GM12878 (cell line): ENCODE data around the gene ZNF32. TPM values are rescaled to one million over a fixed set of nuclear protein-coding genes. Genes with fewer than 3 reads are reported as not detected.

ENCODE experiments used
- ATAC-seq: fragments of 200-7000 bp; cut with Tn5 transposase; 3 replicates; pipeline ENCODE4 v1.9.1; 2020; ENCODE audit warnings: mild to moderate bottlenecking, moderate library complexity
- BruUV-seq: library from RNA; stranded (reverse); fragments of 400-500 nt; replicated peaks from 2 replicates; lab custom pipeline; 2021; lab: Mats Ljungman, UMichigan
- CTCF ChIA-PET: fragments of 300-600 bp; sonication (Branson Sonifier 250); formaldehyde crosslinking; extraction: SDS; loops from one replicate; lab custom pipeline; 2021; ENCODE audit warnings: inconsistent platforms; lab: Yijun Ruan, JAX
- POLR2A ChIA-PET: fragments of 350-600 bp; formaldehyde crosslinking; extraction: SDS; loops from one replicate; lab custom pipeline; 2021; ENCODE audit warnings: inconsistent platforms; lab: Charles Lee
- RAD21 ChIA-PET: fragments of 300-600 bp; sonication (Branson Sonifier 250); formaldehyde crosslinking; loops from one replicate; lab custom pipeline; 2023; ENCODE audit warnings: antibody characterized with exemption; ENCODE audit not compliant: unreplicated experiment; lab: Charles Lee
- SMC1A ChIA-PET: fragments of 300-600 bp; sonication (Branson Sonifier 250); formaldehyde crosslinking; loops from one replicate; lab custom pipeline; 2023; ENCODE audit not compliant: unreplicated experiment, uncharacterized antibody; lab: Charles Lee
- DNase-seq: peaks from one replicate; pipeline ENCODE4 v3.0.0-alpha.2; 2011; ENCODE audit warnings: low read depth, low spot score
- FAIRE-seq: peaks from 3 replicates; lab custom pipeline; 2011; peaks lifted over from hg19 to GRCh38; lab: Jason Lieb, UNC
- H2AFZ ChIP-seq: 2 replicates; pipeline ENCODE4 v1.6.0; 2011; ENCODE audit warnings: low read depth, low read length, control low read depth; ENCODE audit not compliant: control insufficient read depth
- H3K27ac ChIP-seq: 2 replicates; pipeline ENCODE4 v1.5.1; 2011; ENCODE audit warnings: control low read depth; ENCODE audit not compliant: control insufficient read depth, insufficient read depth
- H3K27me3 ChIP-seq, 2 experiments: replicated peaks in 1 of 2; 2 replicates each; pipeline versions ENCODE4 v1.6.0 to v1.6.1; 2011; ENCODE audit warnings: low read length in 1 of 2; ENCODE audit not compliant: control insufficient read depth in 2 of 2, insufficient read depth in 2 of 2
- H3K36me3 ChIP-seq, 2 experiments: 2 replicates each; pipeline ENCODE4 v1.5.1; 2011; ENCODE audit warnings: low read length in 1 of 2; ENCODE audit not compliant: control insufficient read depth in 2 of 2, insufficient read depth in 2 of 2
- H3K4me1 ChIP-seq: 2 replicates; pipeline ENCODE4 v1.6.1; 2011; ENCODE audit warnings: mild to moderate bottlenecking, low read length, moderate library complexity, mixed read lengths; ENCODE audit not compliant: control insufficient read depth, insufficient read depth
- H3K4me2 ChIP-seq: 2 replicates; pipeline ENCODE4 v1.6.0; 2011; ENCODE audit warnings: control low read depth; ENCODE audit not compliant: control insufficient read depth, insufficient read depth
- H3K4me3 ChIP-seq: fragments of 200-600 bp; sonication (generic); 2 replicates; pipeline ENCODE4 v1.5.1; 2016
- H3K79me2 ChIP-seq: 2 replicates; pipeline ENCODE4 v1.6.0; 2011; ENCODE audit warnings: low read length; ENCODE audit not compliant: control insufficient read depth, insufficient read depth
- H3K9ac ChIP-seq: 2 replicates; pipeline ENCODE4 v1.8.0; 2011; ENCODE audit warnings: low read length, control low read depth, mixed read lengths; ENCODE audit not compliant: control insufficient read depth, insufficient read depth
- H3K9me3 ChIP-seq: replicated peaks from 3 replicates; pipeline ENCODE4 v1.5.1; 2011; ENCODE audit warnings: mild to moderate bottlenecking, low read length; ENCODE audit not compliant: control insufficient read depth, insufficient read depth
- H4K20me1 ChIP-seq: 2 replicates; pipeline ENCODE4 v1.6.0; 2011; ENCODE audit not compliant: control insufficient read depth, insufficient read depth
- CHD2 ChIP-seq: IDR thresholded peaks from 2 replicates; pipeline ENCODE4 v1.6.1; 2011; ENCODE audit warnings: low read depth, low read length, improper control_type of control experiment, borderline replicate concordance
- CREB1 ChIP-seq: IDR thresholded peaks from 2 replicates; pipeline ENCODE4 v1.6.1; 2012; ENCODE audit warnings: low read depth, mild to moderate bottlenecking, inconsistent platforms
- IKZF1 ChIP-seq: fragments of 450-650 bp; conservative IDR thresholded peaks from 2 replicates; pipeline ENCODE4 v1.6.1; 2017; ENCODE audit warnings: antibody characterized with exemption, mild to moderate bottlenecking
- MEF2A ChIP-seq: IDR thresholded peaks from 2 replicates; pipeline ENCODE4 v1.6.1; 2011; ENCODE audit warnings: low read depth, mild to moderate bottlenecking, low read length, moderate library complexity; ENCODE audit not compliant: insufficient read depth
- MTA2 ChIP-seq: fragments of 450-650 bp; IDR thresholded peaks from 2 replicates; pipeline ENCODE4 v1.6.1; 2016; ENCODE audit warnings: low read depth, mild to moderate bottlenecking, moderate library complexity
- POLR2A ChIP-seq: IDR thresholded peaks from 2 replicates; pipeline ENCODE4 v1.6.1; 2011; ENCODE audit warnings: low read depth, mild to moderate bottlenecking, low read length
- SPI1 ChIP-seq: IDR thresholded peaks from 2 replicates; pipeline ENCODE4 v1.6.1; 2011; ENCODE audit warnings: low read depth, mild to moderate bottlenecking, low read length, moderate library complexity, borderline replicate concordance; ENCODE audit not compliant: insufficient read depth
- ZNF687 ChIP-seq: fragments of 450-650 bp; IDR thresholded peaks from 2 replicates; pipeline ENCODE4 v1.6.1; 2017; ENCODE audit warnings: mild to moderate bottlenecking, moderate library complexity
- WGBS: methylation state at CpG from one replicate; pipeline ENCODE4 v1.1.6; 2016; ENCODE audit warnings: low lambda C conversion rate; ENCODE audit not compliant: insufficient replicate concordance, insufficient coverage; ENCODE audit errors: missing lambda C conversion rate; 5-methylcytosine and 5-hydroxymethylcytosine counted together
- in situ Hi-C: fragments of 300-500 bp; cut with MboI; formaldehyde crosslinking; loops from 9 replicates; pipeline ENCODE4 v1.14.3; 2018; ENCODE audit warnings: mixed read lengths
- intact Hi-C: fragments of 100-400 bp; cut with micrococcal nuclease; formaldehyde crosslinking; loops from one replicate; pipeline ENCODE4 v1.14.2; 2022; ENCODE audit not compliant: unreplicated experiment
- polyA plus RNA-seq, 11 experiments: library from polyadenylated mRNA; depleted of rRNA in 4 of 11; unstranded in 6 of 11; stranded (reverse) in 5 of 11; fragments of >200 nt; fragmentation: Nextera tagmentation in 4 of 11; fragmentation: Illumina TruSeq in 1 of 11; extraction: Ambion mirVana in 4 of 11; extraction: Trizol in 1 of 11; gene quantifications; 1 replicate in 1 of 11; 2 replicates in 10 of 11; pipeline versions ENCODE4 v1.2.1 to v1.2.3, GENCODE V29; 2011 to 2016; ENCODE audit warnings: inconsistent platforms in 2 of 11, missing spikeins in 2 of 11, low read depth in 1 of 11
- total RNA-seq, 4 experiments: library from RNA; depleted of rRNA in 3 of 4; stranded (reverse); fragments of >200 nt in 3 of 4; fragmentation: Illumina TruSeq in 1 of 4; extraction: Trizol in 1 of 4; gene quantifications; 2 replicates each; pipeline versions ENCODE4 v1.2.1 to v1.2.3, GENCODE V29; 2013 to 2021
- TF ChIP-seq, protein P1 (sequence below): fragments of 450-650 bp; IDR thresholded peaks from 2 replicates; pipeline ENCODE4 v1.6.1; 2016; ENCODE audit warnings: mild to moderate bottlenecking
- TF ChIP-seq, protein P2 (sequence below): IDR thresholded peaks from 2 replicates; pipeline ENCODE4 v1.6.1; 2012; ENCODE audit warnings: low read length, inconsistent platforms
- TF ChIP-seq, protein P3 (sequence below): fragments of 450-650 bp; IDR thresholded peaks from 2 replicates; pipeline ENCODE4 v1.6.1; 2016; ENCODE audit warnings: mild to moderate bottlenecking, moderate library complexity, borderline replicate concordance

ZNF32 gene
- total and polyA plus RNA-seq, 10 of the 15 experiments (the other 5 are each of a cell fraction or from before 2014, with no cell fraction given) = 1.9 to 23.0 (median 3.4) TPM

- peak; percentile 72; the same call in 1 of the 2 replicates for TF ChIP-seq ZNF687
- TF ChIP-seq, protein P1, sequence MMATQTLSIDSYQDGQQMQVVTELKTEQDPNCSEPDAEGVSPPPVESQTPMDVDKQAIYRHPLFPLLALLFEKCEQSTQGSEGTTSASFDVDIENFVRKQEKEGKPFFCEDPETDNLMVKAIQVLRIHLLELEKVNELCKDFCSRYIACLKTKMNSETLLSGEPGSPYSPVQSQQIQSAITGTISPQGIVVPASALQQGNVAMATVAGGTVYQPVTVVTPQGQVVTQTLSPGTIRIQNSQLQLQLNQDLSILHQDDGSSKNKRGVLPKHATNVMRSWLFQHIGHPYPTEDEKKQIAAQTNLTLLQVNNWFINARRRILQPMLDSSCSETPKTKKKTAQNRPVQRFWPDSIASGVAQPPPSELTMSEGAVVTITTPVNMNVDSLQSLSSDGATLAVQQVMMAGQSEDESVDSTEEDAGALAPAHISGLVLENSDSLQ = peak; percentile 90
- TF ChIP-seq POLR2A = peak; percentile 69
- peak; percentile 51; the same call in 1 of the 2 replicates for TF ChIP-seq CREB1
- TF ChIP-seq MTA2 = no peak
- peak; percentile 98 for TF ChIP-seq IKZF1
Measured at GRCh38 chr10:43648398-43649184, at the start of gene ZNF32 (continued).

- in situ Hi-C loops (no loop called here), intact Hi-C loops (loop anchor here (10.0 kb wide), 1 partner anchor 147 kb away; no protein-coding TSS in a partner anchor)
- Histone ChIP-seq H3K9ac (no peak overlapping the region), H3K9me3 (no peaks in the 10 kb centered on the region), H3K36me3 (no peaks in the 10 kb centered on the region), H3K4me3 (no peak overlapping the region), H3K4me1 (no peaks in the 10 kb centered on the region), H3K79me2 (no peaks in the 10 kb centered on the region), H3K27me3 (no peaks in the 10 kb centered on the region), H3K27ac (no peak overlapping the region), H3K4me2 (no peak overlapping the region), H2AFZ (no peak overlapping the region), H4K20me1 (no peaks in the 10 kb centered on the region)
- FAIRE-seq (no peak), DNase-seq (no peak), ATAC-seq (no peak)
- RAD21 ChIA-PET = no interaction called here
- no TSS peak for BruUV-seq
- POLR2A ChIA-PET = no interaction called here
- WGBS = 20% methylated on average over 9 of the region's 9 CpGs
- SMC1A ChIA-PET = no interaction called here
- CTCF ChIA-PET = no interaction called here
- TF ChIP-seq MEF2A (no peak), SPI1 (no peak), CHD2 (no peak)
- TF ChIP-seq, protein P2, sequence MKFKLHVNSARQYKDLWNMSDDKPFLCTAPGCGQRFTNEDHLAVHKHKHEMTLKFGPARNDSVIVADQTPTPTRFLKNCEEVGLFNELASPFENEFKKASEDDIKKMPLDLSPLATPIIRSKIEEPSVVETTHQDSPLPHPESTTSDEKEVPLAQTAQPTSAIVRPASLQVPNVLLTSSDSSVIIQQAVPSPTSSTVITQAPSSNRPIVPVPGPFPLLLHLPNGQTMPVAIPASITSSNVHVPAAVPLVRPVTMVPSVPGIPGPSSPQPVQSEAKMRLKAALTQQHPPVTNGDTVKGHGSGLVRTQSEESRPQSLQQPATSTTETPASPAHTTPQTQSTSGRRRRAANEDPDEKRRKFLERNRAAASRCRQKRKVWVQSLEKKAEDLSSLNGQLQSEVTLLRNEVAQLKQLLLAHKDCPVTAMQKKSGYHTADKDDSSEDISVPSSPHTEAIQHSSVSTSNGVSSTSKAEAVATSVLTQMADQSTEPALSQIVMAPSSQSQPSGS = no peak
- TF ChIP-seq, protein P3, sequence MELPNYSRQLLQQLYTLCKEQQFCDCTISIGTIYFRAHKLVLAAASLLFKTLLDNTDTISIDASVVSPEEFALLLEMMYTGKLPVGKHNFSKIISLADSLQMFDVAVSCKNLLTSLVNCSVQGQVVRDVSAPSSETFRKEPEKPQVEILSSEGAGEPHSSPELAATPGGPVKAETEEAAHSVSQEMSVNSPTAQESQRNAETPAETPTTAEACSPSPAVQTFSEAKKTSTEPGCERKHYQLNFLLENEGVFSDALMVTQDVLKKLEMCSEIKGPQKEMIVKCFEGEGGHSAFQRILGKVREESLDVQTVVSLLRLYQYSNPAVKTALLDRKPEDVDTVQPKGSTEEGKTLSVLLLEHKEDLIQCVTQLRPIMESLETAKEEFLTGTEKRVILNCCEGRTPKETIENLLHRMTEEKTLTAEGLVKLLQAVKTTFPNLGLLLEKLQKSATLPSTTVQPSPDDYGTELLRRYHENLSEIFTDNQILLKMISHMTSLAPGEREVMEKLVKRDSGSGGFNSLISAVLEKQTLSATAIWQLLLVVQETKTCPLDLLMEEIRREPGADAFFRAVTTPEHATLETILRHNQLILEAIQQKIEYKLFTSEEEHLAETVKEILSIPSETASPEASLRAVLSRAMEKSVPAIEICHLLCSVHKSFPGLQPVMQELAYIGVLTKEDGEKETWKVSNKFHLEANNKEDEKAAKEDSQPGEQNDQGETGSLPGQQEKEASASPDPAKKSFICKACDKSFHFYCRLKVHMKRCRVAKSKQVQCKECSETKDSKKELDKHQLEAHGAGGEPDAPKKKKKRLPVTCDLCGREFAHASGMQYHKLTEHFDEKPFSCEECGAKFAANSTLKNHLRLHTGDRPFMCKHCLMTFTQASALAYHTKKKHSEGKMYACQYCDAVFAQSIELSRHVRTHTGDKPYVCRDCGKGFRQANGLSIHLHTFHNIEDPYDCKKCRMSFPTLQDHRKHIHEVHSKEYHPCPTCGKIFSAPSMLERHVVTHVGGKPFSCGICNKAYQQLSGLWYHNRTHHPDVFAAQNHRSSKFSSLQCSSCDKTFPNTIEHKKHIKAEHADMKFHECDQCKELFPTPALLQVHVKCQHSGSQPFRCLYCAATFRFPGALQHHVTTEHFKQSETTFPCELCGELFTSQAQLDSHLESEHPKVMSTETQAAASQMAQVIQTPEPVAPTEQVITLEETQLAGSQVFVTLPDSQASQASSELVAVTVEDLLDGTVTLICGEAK = no peak
Measured at GRCh38 chr10:43698156-43698555, 49.5 kb upstream of the ZNF32 start.
